ENCODE measurements around the gene SLC38A11. TPM values are rescaled to one million over a fixed set of nuclear protein-coding genes. Genes with fewer than 3 reads are reported as not detected.

Gene SLC38A11
- total RNA-seq, 4 donors from 2014 or later = 2.4 to 12.0 (median 3.3) TPM; not detected in 1

DNA sequence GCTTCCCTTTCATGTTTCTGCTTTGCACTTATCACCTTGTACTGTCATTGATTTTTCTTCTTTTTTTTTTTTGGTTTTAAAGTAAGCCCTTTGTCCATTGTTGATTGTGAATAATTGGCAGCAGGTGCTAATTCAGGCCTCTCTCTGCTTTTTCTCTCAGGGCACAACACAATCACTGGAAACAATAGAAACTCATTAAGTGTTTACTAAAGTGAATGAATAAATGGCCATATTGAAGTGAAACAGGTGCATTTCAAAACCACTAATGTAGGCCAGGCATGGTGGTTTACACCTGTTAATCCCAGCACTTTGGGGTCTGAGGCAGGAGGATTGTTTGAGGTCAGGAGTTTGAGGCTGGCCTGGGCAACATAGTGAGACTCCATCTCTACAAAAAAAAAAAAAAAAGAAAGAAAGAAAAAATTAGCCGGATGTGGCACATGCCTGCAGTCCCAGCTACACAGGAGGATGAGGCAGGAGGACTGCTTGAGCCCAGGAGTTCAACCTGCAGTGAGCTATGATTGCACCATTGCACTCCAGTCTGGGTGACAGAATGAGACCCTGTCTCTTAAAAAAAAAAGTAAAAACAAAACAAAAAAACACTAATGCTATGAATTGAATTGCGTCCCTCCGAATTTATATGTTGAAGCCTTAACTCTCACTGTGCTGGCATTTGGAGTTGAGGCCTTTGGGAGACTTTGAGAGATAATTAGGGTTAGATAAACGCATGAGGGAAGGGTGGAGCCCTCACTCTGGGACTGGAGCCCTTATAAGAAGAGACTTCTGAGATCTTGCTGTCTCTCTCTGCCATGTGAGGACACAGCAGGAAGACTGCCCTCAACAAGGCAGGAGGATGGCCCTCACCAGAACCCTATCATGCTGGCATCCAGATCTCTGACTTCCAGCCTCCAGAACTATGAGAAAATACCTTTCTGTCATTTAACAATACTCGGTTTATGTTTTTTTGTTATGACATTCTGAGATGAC is 19.9 kb downstream of the SLC38A11 start:
- 70 to 86% methylated on average over 4 to 5 of the region's 5 CpGs for WGBS, 2 donors (ENCODE audit: low coverage in 1 of 2)

DNA sequence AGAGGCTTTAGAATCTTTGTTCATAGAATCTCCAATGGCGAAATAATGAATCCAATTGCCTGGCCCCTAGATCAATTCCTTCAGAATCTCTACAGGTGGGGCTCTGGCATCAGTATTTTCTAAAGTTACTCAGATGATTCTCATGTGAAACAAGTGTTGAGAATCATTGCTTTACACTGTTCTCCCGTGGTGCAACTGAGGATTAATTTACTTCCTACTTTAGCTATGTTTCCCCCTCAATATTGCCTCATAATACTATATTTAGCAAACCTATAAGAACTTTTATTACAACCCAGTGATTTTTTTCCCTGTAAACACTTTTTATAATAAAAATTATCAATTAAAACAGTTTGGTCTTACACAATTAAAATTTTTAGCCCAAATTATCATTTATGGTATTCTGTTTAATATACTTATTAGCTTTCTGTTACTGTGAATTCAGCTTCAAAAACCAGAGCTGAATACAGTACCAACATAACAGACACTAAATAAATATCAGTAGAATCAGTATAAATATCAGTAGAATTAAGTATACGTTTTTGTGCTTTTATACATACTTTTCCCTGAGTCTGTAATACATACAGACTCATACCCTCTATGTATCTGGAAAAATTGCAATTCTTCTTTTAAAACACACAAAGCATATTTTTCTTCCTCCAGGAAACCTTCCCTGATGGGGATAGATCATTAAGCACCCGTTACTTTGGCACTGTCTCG is 20.8 kb downstream of the SLC38A11 start:
- 64% methylated on average over 5 of the region's 5 CpGs for WGBS, 2 donors (ENCODE audit: low coverage in 1 of 2)
- Histone ChIP-seq H3K9me3 (peaks cover 0 to 6% of the 10 kb centered on the region in 2 donors), H3K4me3 (no peak overlapping the region), H3K27me3 (no peaks in the 10 kb centered on the region), H3K36me3 (no peaks in the 10 kb centered on the region), H3K27ac (no peak overlapping the region), H3K4me1 (peaks cover 0 to 18% (median 2%) of the 10 kb centered on the region in 4 donors)
- TF ChIP-seq POLR2A (IDR thresholded peaks at IDR 0.05) = no peak
- TF ChIP-seq, protein P1, sequence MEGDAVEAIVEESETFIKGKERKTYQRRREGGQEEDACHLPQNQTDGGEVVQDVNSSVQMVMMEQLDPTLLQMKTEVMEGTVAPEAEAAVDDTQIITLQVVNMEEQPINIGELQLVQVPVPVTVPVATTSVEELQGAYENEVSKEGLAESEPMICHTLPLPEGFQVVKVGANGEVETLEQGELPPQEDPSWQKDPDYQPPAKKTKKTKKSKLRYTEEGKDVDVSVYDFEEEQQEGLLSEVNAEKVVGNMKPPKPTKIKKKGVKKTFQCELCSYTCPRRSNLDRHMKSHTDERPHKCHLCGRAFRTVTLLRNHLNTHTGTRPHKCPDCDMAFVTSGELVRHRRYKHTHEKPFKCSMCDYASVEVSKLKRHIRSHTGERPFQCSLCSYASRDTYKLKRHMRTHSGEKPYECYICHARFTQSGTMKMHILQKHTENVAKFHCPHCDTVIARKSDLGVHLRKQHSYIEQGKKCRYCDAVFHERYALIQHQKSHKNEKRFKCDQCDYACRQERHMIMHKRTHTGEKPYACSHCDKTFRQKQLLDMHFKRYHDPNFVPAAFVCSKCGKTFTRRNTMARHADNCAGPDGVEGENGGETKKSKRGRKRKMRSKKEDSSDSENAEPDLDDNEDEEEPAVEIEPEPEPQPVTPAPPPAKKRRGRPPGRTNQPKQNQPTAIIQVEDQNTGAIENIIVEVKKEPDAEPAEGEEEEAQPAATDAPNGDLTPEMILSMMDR (IDR thresholded peaks at IDR 0.05) = no peak
- no peak for TF ChIP-seq POLR2AphosphoS5 (IDR thresholded peaks at IDR 0.05)
- no peak for TF ChIP-seq EP300 (IDR thresholded peaks at IDR 0.05; ENCODE audit: low read depth)
- in situ Hi-C loops (cut with MboI; ENCODE audit: low pct_ligation_motif_present in 1 of 4, low pct_unique_long_range_greater_than_20kb in 1 of 4, low sequenced_read_pairs in 3 of 4) (no loop called here), intact Hi-C loops (cut with DNase I; ENCODE audit: low total_unique reads) (no loop called here)
- DNase-seq = no peak

More for the DNA sequence above, 19.9 kb downstream of the SLC38A11 start:
- intact Hi-C loops (cut with DNase I; ENCODE audit: low total_unique reads) (no loop called here), in situ Hi-C loops (cut with MboI; ENCODE audit: low pct_ligation_motif_present in 1 of 4, low pct_unique_long_range_greater_than_20kb in 1 of 4, low sequenced_read_pairs in 3 of 4) (no loop called here)
- no peaks in the 10 kb centered on the region for H3K27me3 ChIP-seq
- H3K27ac ChIP-seq = no peak overlapping the region
- H3K4me1 ChIP-seq = peaks cover 0 to 18% (median 2%) of the 10 kb centered on the region in 4 donors
- peaks cover 0 to 6% of the 10 kb centered on the region in 2 donors for H3K9me3 ChIP-seq
- TF ChIP-seq, protein P1 (IDR thresholded peaks at IDR 0.05) = no peak
- TF ChIP-seq POLR2A (IDR thresholded peaks at IDR 0.05) (no peak), EP300 (IDR thresholded peaks at IDR 0.05; ENCODE audit: low read depth) (no peak), POLR2AphosphoS5 (IDR thresholded peaks at IDR 0.05) (no peak)
- H3K4me3 ChIP-seq = no peak overlapping the region
- no peaks in the 10 kb centered on the region for H3K36me3 ChIP-seq
- DNase-seq = no peak

DNA sequence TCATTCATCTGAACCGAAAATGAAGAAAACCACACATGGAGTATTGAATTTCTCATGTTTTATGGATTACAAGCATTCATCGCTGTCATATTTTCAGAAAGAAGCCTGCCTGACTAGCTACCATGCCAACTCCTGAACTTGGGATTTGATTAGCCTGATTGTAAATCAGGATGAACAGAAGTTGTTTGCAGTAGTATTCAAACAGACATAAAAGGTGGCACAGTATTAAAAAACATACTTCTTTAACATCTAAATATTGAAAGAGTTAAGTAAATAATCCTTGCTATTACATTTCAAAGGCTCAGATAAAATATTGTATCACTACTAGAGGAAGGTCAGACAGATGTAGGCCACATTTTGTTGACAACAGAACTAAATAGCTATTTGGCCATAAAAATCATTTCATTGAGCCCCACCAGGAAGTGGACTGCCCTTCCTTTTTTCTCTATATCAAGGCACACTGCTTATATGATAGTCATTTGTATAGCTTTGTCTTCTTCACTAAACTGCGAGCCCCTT is 21.6 kb downstream of the SLC38A11 start:
- peaks cover 0 to 6% of the 10 kb centered on the region in 2 donors for H3K9me3 ChIP-seq
- intact Hi-C loops (cut with DNase I; ENCODE audit: low total_unique reads) (no loop called here), in situ Hi-C loops (cut with MboI; ENCODE audit: low pct_ligation_motif_present in 1 of 4, low pct_unique_long_range_greater_than_20kb in 1 of 4, low sequenced_read_pairs in 3 of 4) (no loop called here)
- H3K36me3 ChIP-seq = no peaks in the 10 kb centered on the region
- no peak overlapping the region for H3K27ac ChIP-seq
- no peak for TF ChIP-seq EP300 (IDR thresholded peaks at IDR 0.05; ENCODE audit: low read depth)
- TF ChIP-seq POLR2AphosphoS5 (IDR thresholded peaks at IDR 0.05) = no peak
- no peak for TF ChIP-seq POLR2A (IDR thresholded peaks at IDR 0.05)
- TF ChIP-seq, protein P1 (IDR thresholded peaks at IDR 0.05) = no peak
- H3K27me3 ChIP-seq = no peaks in the 10 kb centered on the region
- 40 to 54% methylated on average over 3 of the region's 3 CpGs for WGBS, 2 donors (ENCODE audit: low coverage in 1 of 2)
- no peak overlapping the region for H3K4me3 ChIP-seq
- DNase-seq = no peak
- peaks cover 0 to 18% (median 2%) of the 10 kb centered on the region in 4 donors for H3K4me1 ChIP-seq

DNA sequence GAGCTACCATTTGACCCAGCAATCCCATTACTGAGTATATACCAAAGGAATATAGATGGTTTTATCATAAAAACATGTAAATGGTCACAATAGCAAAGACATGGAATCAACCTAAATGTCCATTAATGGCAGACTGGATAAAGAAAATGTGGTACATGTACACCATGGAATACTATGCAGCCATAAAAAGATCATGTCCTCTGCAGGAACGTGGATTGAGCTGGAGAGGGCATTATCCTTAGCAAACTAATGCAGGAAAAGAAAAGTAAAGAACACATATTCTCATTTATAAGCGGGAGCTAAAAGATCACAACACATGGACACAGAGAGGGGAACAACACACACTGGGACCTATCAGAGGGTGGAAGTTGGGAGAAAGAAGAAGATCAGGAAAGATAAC is 22.9 kb downstream of the SLC38A11 start:
- Histone ChIP-seq H3K9me3 (peaks cover 0 to 6% of the 10 kb centered on the region in 2 donors), H3K27me3 (no peaks in the 10 kb centered on the region), H3K4me3 (no peak overlapping the region), H3K4me1 (peaks cover 0 to 18% (median under 1%) of the 10 kb centered on the region in 4 donors), H3K27ac (no peak overlapping the region), H3K36me3 (no peaks in the 10 kb centered on the region)
- WGBS, 2 donors (ENCODE audit: low coverage in 1 of 2) = 89 to 95% methylated on average over 2 of the region's 2 CpGs
- in situ Hi-C loops (cut with MboI; ENCODE audit: low pct_ligation_motif_present in 1 of 4, low pct_unique_long_range_greater_than_20kb in 1 of 4, low sequenced_read_pairs in 3 of 4) = no loop called here
- TF ChIP-seq EP300 (IDR thresholded peaks at IDR 0.05; ENCODE audit: low read depth) = no peak
- no peak for TF ChIP-seq POLR2A (IDR thresholded peaks at IDR 0.05)
- no peak for TF ChIP-seq POLR2AphosphoS5 (IDR thresholded peaks at IDR 0.05)
- TF ChIP-seq, protein P1 (IDR thresholded peaks at IDR 0.05) = no peak
- no peak for DNase-seq
- intact Hi-C loops (cut with DNase I; ENCODE audit: low total_unique reads) = no loop called here
